ENCODE measurements around the gene CHI3L2. TPM values are rescaled to one million over a fixed set of nuclear protein-coding genes. Genes with fewer than 3 reads are reported as not detected.
A peak's percentile ranks its signal among the peaks of the same experiment; 100 is the strongest.

The CHI3L2 gene
- polyA plus RNA-seq, 6 donors from 2014 or later: 42.6 to 239 (median 159) TPM

- Mint-ChIP-seq H3K36me3 (no peaks in the 10 kb centered on the region), H3K27ac (peak overlapping the region; percentile 94 to 99 (median 96)), H3K9me3 (peaks cover 0 to 4% (median 2%) of the 10 kb centered on the region in 7 donors), H3K4me1 (peaks cover 90 to 98% (median 97%) of the 10 kb centered on the region in 3 donors), H3K4me3 (peak overlapping the region; percentile 65 to 85 (median 80)), H3K27me3 (peaks cover 0 to 4% (median 0%) of the 10 kb centered on the region in 3 donors)
- ATAC-seq (ENCODE audit: low read depth in 2 of 2) (no peak), DNase-seq (no peak)
Measured at GRCh38 chr1:111218701-111219556, 8.6 kb upstream of the CHI3L2 start.

GRCh38 chr1:111219557-111220286 is 7.8 kb upstream of the CHI3L2 start:
- ATAC-seq (ENCODE audit: low read depth in 2 of 2): peak; percentile 67 to 72
- H3K4me3 Mint-ChIP-seq: peak overlapping the region; percentile 65 to 85 (median 80)
- DNase-seq: peak; percentile 78
- no peaks in the 10 kb centered on the region for H3K36me3 Mint-ChIP-seq
- peaks cover 0 to 4% (median 2%) of the 10 kb centered on the region in 7 donors for H3K9me3 Mint-ChIP-seq
- peaks cover 87 to 96% (median 93%) of the 10 kb centered on the region in 3 donors for H3K4me1 Mint-ChIP-seq
- H3K27ac Mint-ChIP-seq: peak overlapping the region; percentile 94 to 99 (median 96)
- H3K27me3 Mint-ChIP-seq: peaks cover 0 to 4% (median 0%) of the 10 kb centered on the region in 3 donors

GRCh38 chr1:111220302-111220890 is 7.1 kb upstream of the CHI3L2 start:
- Mint-ChIP-seq H3K27ac (peak overlapping the region; percentile 58 to 99 (median 96)), H3K4me1 (peaks cover 84 to 94% (median 93%) of the 10 kb centered on the region in 3 donors), H3K9me3 (peaks cover 0 to 4% (median 2%) of the 10 kb centered on the region in 7 donors), H3K27me3 (peaks cover 0 to 4% (median 0%) of the 10 kb centered on the region in 3 donors), H3K36me3 (no peaks in the 10 kb centered on the region), H3K4me3 (peak overlapping the region; percentile 65 to 85 (median 80))
- DNase-seq (no peak), ATAC-seq (ENCODE audit: low read depth in 2 of 2) (no peak)

GRCh38 chr1:111221276-111221632 is 6.3 kb upstream of the CHI3L2 start:
- DNase-seq: no peak

GRCh38 chr1:111221633-111222291 is 5.8 kb upstream of the CHI3L2 start:
- no peaks in the 10 kb centered on the region for H3K36me3 Mint-ChIP-seq
- peak; percentile 74 for DNase-seq

More at GRCh38 chr1:111221276-111221632, 6.3 kb upstream of the CHI3L2 start:
- H3K27ac Mint-ChIP-seq: peak overlapping the region; percentile 58 to 99 (median 94)
- peaks cover 85 to 94% (median 93%) of the 10 kb centered on the region in 3 donors for H3K4me1 Mint-ChIP-seq
- no peaks in the 10 kb centered on the region for H3K27me3 Mint-ChIP-seq
- H3K36me3 Mint-ChIP-seq: no peaks in the 10 kb centered on the region
- peak overlapping the region; percentile 65 to 85 (median 80) for H3K4me3 Mint-ChIP-seq
- no peak for ATAC-seq (ENCODE audit: low read depth in 2 of 2)
- H3K9me3 Mint-ChIP-seq: peaks cover 0 to 4% (median 0%) of the 10 kb centered on the region in 7 donors

GRCh38 chr1:111222308-111223125 is 5.0 kb upstream of the CHI3L2 start:
- Mint-ChIP-seq H3K4me1 (peaks cover 85 to 94% (median 91%) of the 10 kb centered on the region in 3 donors), H3K27me3 (no peaks in the 10 kb centered on the region), H3K36me3 (no peaks in the 10 kb centered on the region), H3K4me3 (peak overlapping the region; percentile 65 to 85 (median 80)), H3K27ac (peak overlapping the region; percentile 94 to 99 (median 94)), H3K9me3 (peaks cover 0 to 4% (median 0%) of the 10 kb centered on the region in 7 donors)
- DNase-seq (peak; percentile 71), ATAC-seq (ENCODE audit: low read depth in 2 of 2) (peak; percentile 29 to 31)

More at GRCh38 chr1:111221633-111222291, 5.8 kb upstream of the CHI3L2 start:
- H3K9me3 Mint-ChIP-seq: peaks cover 0 to 4% (median 0%) of the 10 kb centered on the region in 7 donors
- H3K27me3 Mint-ChIP-seq: no peaks in the 10 kb centered on the region
- H3K4me1 Mint-ChIP-seq: peaks cover 85 to 94% (median 91%) of the 10 kb centered on the region in 3 donors
- ATAC-seq (ENCODE audit: low read depth in 2 of 2): peak; percentile 31 to 39
- H3K27ac Mint-ChIP-seq: peak overlapping the region; percentile 33 to 99 (median 94)
- peak overlapping the region; percentile 65 to 85 (median 80) for H3K4me3 Mint-ChIP-seq

GRCh38 chr1:111223126-111223685 is 4.3 kb upstream of the CHI3L2 start:
- Mint-ChIP-seq H3K27me3 (no peaks in the 10 kb centered on the region), H3K4me1 (peaks cover 81 to 91% (median 90%) of the 10 kb centered on the region in 3 donors), H3K27ac (peak overlapping the region; percentile 35 to 98 (median 94)), H3K36me3 (no peaks in the 10 kb centered on the region), H3K4me3 (peak overlapping the region in 7 of 8 donors; percentile 65 to 85 (median 79)), H3K9me3 (peaks cover 0 to 3% (median 0%) of the 10 kb centered on the region in 7 donors)
- ATAC-seq (ENCODE audit: low read depth in 2 of 2) (no peak), DNase-seq (no peak)

- ATAC-seq (ENCODE audit: low read depth in 2 of 2) (no peak), DNase-seq (no peak)
- peaks cover 69 to 90% (median 77%) of the 10 kb centered on the region in 3 donors for H3K4me1 Mint-ChIP-seq
- no peaks in the 10 kb centered on the region for H3K36me3 Mint-ChIP-seq
- H3K27ac Mint-ChIP-seq: peak overlapping the region in 5 of 6 donors; percentile 37 to 93 (median 78)
- H3K27me3 Mint-ChIP-seq: no peaks in the 10 kb centered on the region
- H3K9me3 Mint-ChIP-seq: peaks cover 0 to 4% (median 1%) of the 10 kb centered on the region in 7 donors
- H3K4me3 Mint-ChIP-seq: peak overlapping the region in 4 of 8 donors; percentile 4 to 62 (median 26)
Measured at GRCh38 chr1:111225091-111225490, 2.4 kb upstream of the CHI3L2 start.

- H3K36me3 Mint-ChIP-seq: no peaks in the 10 kb centered on the region
- H3K9me3 Mint-ChIP-seq: peaks cover 0 to 5% (median 1%) of the 10 kb centered on the region in 7 donors
- H3K4me3 Mint-ChIP-seq: peak overlapping the region in 7 of 8 donors; percentile 28 to 73 (median 47)
- peak overlapping the region; percentile 34 to 93 (median 73) for H3K27ac Mint-ChIP-seq
- no peaks in the 10 kb centered on the region for H3K27me3 Mint-ChIP-seq
- peaks cover 66 to 90% (median 75%) of the 10 kb centered on the region in 3 donors for H3K4me1 Mint-ChIP-seq
- no peak for ATAC-seq (ENCODE audit: low read depth in 2 of 2)
- no peak for DNase-seq
Measured at GRCh38 chr1:111225717-111226400, 1.7 kb upstream of the CHI3L2 start.

GRCh38 chr1:111227851-111228747 is 586 bp downstream of the CHI3L2 start:
- H3K4me1 Mint-ChIP-seq: peaks cover 56 to 89% (median 69%) of the 10 kb centered on the region in 3 donors
- peaks cover 0 to 5% (median 1%) of the 10 kb centered on the region in 7 donors for H3K9me3 Mint-ChIP-seq
- H3K36me3 Mint-ChIP-seq: peaks cover 0 to 5% of the 10 kb centered on the region in 2 donors
- H3K27me3 Mint-ChIP-seq: no peaks in the 10 kb centered on the region
- H3K4me3 Mint-ChIP-seq: peak overlapping the region in 4 of 8 donors; percentile 3 to 59 (median 52)
- peak overlapping the region in 4 of 6 donors; percentile 6 to 61 (median 38) for H3K27ac Mint-ChIP-seq
- DNase-seq (no peak), ATAC-seq (ENCODE audit: low read depth in 2 of 2) (no peak)
